GM12878 (cell line): ENCODE results near the gene CYP26B1. TPM values are rescaled to one million over a fixed set of nuclear protein-coding genes. Genes with fewer than 3 reads are reported as not detected.

ENCODE experiments used
- ATAC-seq: fragments of 200-7000 bp; cut with Tn5 transposase; 3 replicates; pipeline ENCODE4 v1.9.1; 2020; ENCODE audit warnings: mild to moderate bottlenecking, moderate library complexity
- BruUV-seq: library from RNA; stranded (reverse); fragments of 400-500 nt; replicated peaks from 2 replicates; lab custom pipeline; 2021; lab: Mats Ljungman, UMichigan
- CTCF ChIA-PET: fragments of 300-600 bp; sonication (Branson Sonifier 250); formaldehyde crosslinking; extraction: SDS; loops from one replicate; lab custom pipeline; 2021; ENCODE audit warnings: inconsistent platforms; lab: Yijun Ruan, JAX
- POLR2A ChIA-PET: fragments of 350-600 bp; formaldehyde crosslinking; extraction: SDS; loops from one replicate; lab custom pipeline; 2021; ENCODE audit warnings: inconsistent platforms; lab: Charles Lee
- RAD21 ChIA-PET: fragments of 300-600 bp; sonication (Branson Sonifier 250); formaldehyde crosslinking; loops from one replicate; lab custom pipeline; 2023; ENCODE audit warnings: antibody characterized with exemption; ENCODE audit not compliant: unreplicated experiment; lab: Charles Lee
- SMC1A ChIA-PET: fragments of 300-600 bp; sonication (Branson Sonifier 250); formaldehyde crosslinking; loops from one replicate; lab custom pipeline; 2023; ENCODE audit not compliant: unreplicated experiment, uncharacterized antibody; lab: Charles Lee
- DNase-seq: peaks from one replicate; pipeline ENCODE4 v3.0.0-alpha.2; 2011; ENCODE audit warnings: low read depth, low spot score
- FAIRE-seq: peaks from 3 replicates; lab custom pipeline; 2011; peaks lifted over from hg19 to GRCh38; lab: Jason Lieb, UNC
- H2AFZ ChIP-seq: 2 replicates; pipeline ENCODE4 v1.6.0; 2011; ENCODE audit warnings: low read depth, low read length, control low read depth; ENCODE audit not compliant: control insufficient read depth
- H3K27ac ChIP-seq: 2 replicates; pipeline ENCODE4 v1.5.1; 2011; ENCODE audit warnings: control low read depth; ENCODE audit not compliant: control insufficient read depth, insufficient read depth
- H3K27me3 ChIP-seq, 2 experiments: replicated peaks in 1 of 2; 2 replicates each; pipeline versions ENCODE4 v1.6.0 to v1.6.1; 2011; ENCODE audit warnings: low read length in 1 of 2; ENCODE audit not compliant: control insufficient read depth in 2 of 2, insufficient read depth in 2 of 2
- H3K36me3 ChIP-seq, 2 experiments: 2 replicates each; pipeline ENCODE4 v1.5.1; 2011; ENCODE audit warnings: low read length in 1 of 2; ENCODE audit not compliant: control insufficient read depth in 2 of 2, insufficient read depth in 2 of 2
- H3K4me1 ChIP-seq: 2 replicates; pipeline ENCODE4 v1.6.1; 2011; ENCODE audit warnings: mild to moderate bottlenecking, low read length, moderate library complexity, mixed read lengths; ENCODE audit not compliant: control insufficient read depth, insufficient read depth
- H3K4me2 ChIP-seq: 2 replicates; pipeline ENCODE4 v1.6.0; 2011; ENCODE audit warnings: control low read depth; ENCODE audit not compliant: control insufficient read depth, insufficient read depth
- H3K4me3 ChIP-seq: fragments of 200-600 bp; sonication (generic); 2 replicates; pipeline ENCODE4 v1.5.1; 2016
- H3K79me2 ChIP-seq: 2 replicates; pipeline ENCODE4 v1.6.0; 2011; ENCODE audit warnings: low read length; ENCODE audit not compliant: control insufficient read depth, insufficient read depth
- H3K9ac ChIP-seq: 2 replicates; pipeline ENCODE4 v1.8.0; 2011; ENCODE audit warnings: low read length, control low read depth, mixed read lengths; ENCODE audit not compliant: control insufficient read depth, insufficient read depth
- H3K9me3 ChIP-seq: replicated peaks from 3 replicates; pipeline ENCODE4 v1.5.1; 2011; ENCODE audit warnings: mild to moderate bottlenecking, low read length; ENCODE audit not compliant: control insufficient read depth, insufficient read depth
- H4K20me1 ChIP-seq: 2 replicates; pipeline ENCODE4 v1.6.0; 2011; ENCODE audit not compliant: control insufficient read depth, insufficient read depth
- ASH2L ChIP-seq: fragments of 300-600, 200-600 bp; sonication (generic); IDR thresholded peaks from 2 replicates; pipeline ENCODE4 v1.6.1; 2017; ENCODE audit warnings: low read depth, mild to moderate bottlenecking, borderline replicate concordance
- ATF2 ChIP-seq: IDR thresholded peaks from 2 replicates; pipeline ENCODE4 v1.6.1; 2012; ENCODE audit warnings: low read length, inconsistent platforms
- BACH1 ChIP-seq: fragments of 450-650 bp; IDR thresholded peaks from 2 replicates; pipeline ENCODE4 v1.6.1; 2017; ENCODE audit warnings: mild to moderate bottlenecking, borderline replicate concordance
- BRCA1 ChIP-seq: IDR thresholded peaks from 2 replicates; pipeline ENCODE4 v1.6.1; 2011; ENCODE audit warnings: low read depth, low read length, improper control_type of control experiment
- MXI1 ChIP-seq: fragments of 150-350 bp; IDR thresholded peaks from 2 replicates; pipeline ENCODE4 v1.6.1; 2011; ENCODE audit warnings: low read depth, mild to moderate bottlenecking, inconsistent platforms, low read length, improper control_type of control experiment
- NR2F1 ChIP-seq: fragments of 450-650 bp; conservative IDR thresholded peaks from 2 replicates; pipeline ENCODE4 v1.6.1; 2017; ENCODE audit warnings: mild to moderate bottlenecking
- POU2F2 ChIP-seq: IDR thresholded peaks from 3 replicates; pipeline ENCODE4 v1.6.1; 2011; ENCODE audit warnings: low read depth, mild to moderate bottlenecking, low read length, borderline replicate concordance
- RFX5 ChIP-seq: IDR thresholded peaks from 2 replicates; pipeline ENCODE4 v1.6.1; 2011; ENCODE audit warnings: low read depth, low read length, improper control_type of control experiment
- SP1 ChIP-seq: IDR thresholded peaks from one replicate; pipeline ENCODE4 v1.6.1; 2011; ENCODE audit warnings: low read depth, low read length
- STAT1 ChIP-seq: fragments of 450-650 bp; conservative IDR thresholded peaks from 2 replicates; pipeline ENCODE4 v1.6.1; 2014; ENCODE audit warnings: antibody characterized with exemption, mild to moderate bottlenecking
- TAF1 ChIP-seq: IDR thresholded peaks from 2 replicates; pipeline ENCODE4 v1.6.1; 2011; ENCODE audit warnings: mild to moderate bottlenecking, low read depth, low read length, borderline replicate concordance
- ZNF217 ChIP-seq: fragments of 450-650 bp; IDR thresholded peaks from 2 replicates; pipeline ENCODE4 v1.6.1; 2017; ENCODE audit warnings: antibody characterized with exemption, mild to moderate bottlenecking
- WGBS: methylation state at CpG from one replicate; pipeline ENCODE4 v1.1.6; 2016; ENCODE audit warnings: low lambda C conversion rate; ENCODE audit not compliant: insufficient replicate concordance, insufficient coverage; ENCODE audit errors: missing lambda C conversion rate; 5-methylcytosine and 5-hydroxymethylcytosine counted together
- in situ Hi-C: fragments of 300-500 bp; cut with MboI; formaldehyde crosslinking; loops from 9 replicates; pipeline ENCODE4 v1.14.3; 2018; ENCODE audit warnings: mixed read lengths
- intact Hi-C: fragments of 100-400 bp; cut with micrococcal nuclease; formaldehyde crosslinking; loops from one replicate; pipeline ENCODE4 v1.14.2; 2022; ENCODE audit not compliant: unreplicated experiment
- polyA plus RNA-seq, 11 experiments: library from polyadenylated mRNA; depleted of rRNA in 4 of 11; unstranded in 6 of 11; stranded (reverse) in 5 of 11; fragments of >200 nt; fragmentation: Nextera tagmentation in 4 of 11; fragmentation: Illumina TruSeq in 1 of 11; extraction: Ambion mirVana in 4 of 11; extraction: Trizol in 1 of 11; gene quantifications; 1 replicate in 1 of 11; 2 replicates in 10 of 11; pipeline versions ENCODE4 v1.2.1 to v1.2.3, GENCODE V29; 2011 to 2016; ENCODE audit warnings: inconsistent platforms in 2 of 11, missing spikeins in 2 of 11, low read depth in 1 of 11
- total RNA-seq, 4 experiments: library from RNA; depleted of rRNA in 3 of 4; stranded (reverse); fragments of >200 nt in 3 of 4; fragmentation: Illumina TruSeq in 1 of 4; extraction: Trizol in 1 of 4; gene quantifications; 2 replicates each; pipeline versions ENCODE4 v1.2.1 to v1.2.3, GENCODE V29; 2013 to 2021
- TF ChIP-seq, protein P1 (sequence below): fragments of 450-650 bp; IDR thresholded peaks from 2 replicates; pipeline ENCODE4 v1.6.1; 2016; ENCODE audit warnings: mild to moderate bottlenecking, moderate library complexity, borderline replicate concordance
- TF ChIP-seq, protein P2 (sequence below): fragments of 450-650 bp; IDR thresholded peaks from 2 replicates; pipeline ENCODE4 v1.6.1; 2017; ENCODE audit warnings: antibody characterized with exemption, mild to moderate bottlenecking, moderate library complexity
- TF ChIP-seq, protein P3 (sequence below): IDR thresholded peaks from 2 replicates; pipeline ENCODE4 v1.6.1; 2011; ENCODE audit warnings: mild to moderate bottlenecking, low read depth, low read length, moderate library complexity; ENCODE audit not compliant: insufficient replicate concordance

Gene CYP26B1
- total and polyA plus RNA-seq, 10 of the 15 experiments (the other 5 are each of a cell fraction or from before 2014, with no cell fraction given) = not detected

DNA sequence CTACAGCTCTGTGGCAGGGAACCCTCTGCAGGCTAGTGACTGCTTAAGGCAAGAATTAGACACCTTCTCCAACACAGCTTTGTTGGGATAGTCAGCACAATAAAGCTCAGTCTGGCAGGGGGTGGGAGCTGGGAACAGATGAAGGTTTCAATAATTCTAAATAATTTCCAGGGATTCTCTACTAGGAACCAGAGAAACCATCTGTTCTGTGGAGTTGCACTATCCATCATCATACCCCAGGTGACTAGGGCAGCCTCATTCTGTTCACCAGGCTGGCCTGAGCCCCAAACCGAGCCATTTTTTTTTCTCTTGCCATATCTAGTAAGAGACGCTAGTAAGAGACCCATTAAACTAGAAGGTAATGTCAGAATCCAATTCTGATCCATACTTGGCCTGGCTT lies 35.8 kb upstream of the CYP26B1 start:
- no peak overlapping the region for H3K4me2 ChIP-seq
- H3K4me3 ChIP-seq = no peak overlapping the region
- H3K79me2 ChIP-seq = no peaks in the 10 kb centered on the region
- H3K4me1 ChIP-seq = no peaks in the 10 kb centered on the region
- ATAC-seq (no peak), DNase-seq (no peak), FAIRE-seq (no peak)
- ChIA-PET RAD21 (no interaction called here), SMC1A (no interaction called here), POLR2A (no interaction called here), CTCF (no interaction called here)
- no peaks in the 10 kb centered on the region; the same call in 2 of the 3 replicates for H3K9me3 ChIP-seq
- BruUV-seq = no TSS peak
- 38% methylated on average over 2 of the region's 2 CpGs for WGBS
- H3K36me3 ChIP-seq = no peaks in the 10 kb centered on the region
- no peak overlapping the region for H3K27ac ChIP-seq
- H3K27me3 ChIP-seq = no peaks in the 10 kb centered on the region
- intact Hi-C loops = no loop called here
- H2AFZ ChIP-seq = no peak overlapping the region
- in situ Hi-C loops = no loop called here
- H4K20me1 ChIP-seq = no peaks in the 10 kb centered on the region
- no peak overlapping the region for H3K9ac ChIP-seq
- TF ChIP-seq TAF1 (no peak), NR2F1 (no peak), RFX5 (no peak), SP1 (no peak), BRCA1 (no peak), ZNF217 (no peak), STAT1 (no peak), ASH2L (no peak), BACH1 (no peak), MXI1 (no peak), POU2F2 (no peak), ATF2 (no peak)
- TF ChIP-seq, protein P1, sequence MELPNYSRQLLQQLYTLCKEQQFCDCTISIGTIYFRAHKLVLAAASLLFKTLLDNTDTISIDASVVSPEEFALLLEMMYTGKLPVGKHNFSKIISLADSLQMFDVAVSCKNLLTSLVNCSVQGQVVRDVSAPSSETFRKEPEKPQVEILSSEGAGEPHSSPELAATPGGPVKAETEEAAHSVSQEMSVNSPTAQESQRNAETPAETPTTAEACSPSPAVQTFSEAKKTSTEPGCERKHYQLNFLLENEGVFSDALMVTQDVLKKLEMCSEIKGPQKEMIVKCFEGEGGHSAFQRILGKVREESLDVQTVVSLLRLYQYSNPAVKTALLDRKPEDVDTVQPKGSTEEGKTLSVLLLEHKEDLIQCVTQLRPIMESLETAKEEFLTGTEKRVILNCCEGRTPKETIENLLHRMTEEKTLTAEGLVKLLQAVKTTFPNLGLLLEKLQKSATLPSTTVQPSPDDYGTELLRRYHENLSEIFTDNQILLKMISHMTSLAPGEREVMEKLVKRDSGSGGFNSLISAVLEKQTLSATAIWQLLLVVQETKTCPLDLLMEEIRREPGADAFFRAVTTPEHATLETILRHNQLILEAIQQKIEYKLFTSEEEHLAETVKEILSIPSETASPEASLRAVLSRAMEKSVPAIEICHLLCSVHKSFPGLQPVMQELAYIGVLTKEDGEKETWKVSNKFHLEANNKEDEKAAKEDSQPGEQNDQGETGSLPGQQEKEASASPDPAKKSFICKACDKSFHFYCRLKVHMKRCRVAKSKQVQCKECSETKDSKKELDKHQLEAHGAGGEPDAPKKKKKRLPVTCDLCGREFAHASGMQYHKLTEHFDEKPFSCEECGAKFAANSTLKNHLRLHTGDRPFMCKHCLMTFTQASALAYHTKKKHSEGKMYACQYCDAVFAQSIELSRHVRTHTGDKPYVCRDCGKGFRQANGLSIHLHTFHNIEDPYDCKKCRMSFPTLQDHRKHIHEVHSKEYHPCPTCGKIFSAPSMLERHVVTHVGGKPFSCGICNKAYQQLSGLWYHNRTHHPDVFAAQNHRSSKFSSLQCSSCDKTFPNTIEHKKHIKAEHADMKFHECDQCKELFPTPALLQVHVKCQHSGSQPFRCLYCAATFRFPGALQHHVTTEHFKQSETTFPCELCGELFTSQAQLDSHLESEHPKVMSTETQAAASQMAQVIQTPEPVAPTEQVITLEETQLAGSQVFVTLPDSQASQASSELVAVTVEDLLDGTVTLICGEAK = no peak
- TF ChIP-seq, protein P2, sequence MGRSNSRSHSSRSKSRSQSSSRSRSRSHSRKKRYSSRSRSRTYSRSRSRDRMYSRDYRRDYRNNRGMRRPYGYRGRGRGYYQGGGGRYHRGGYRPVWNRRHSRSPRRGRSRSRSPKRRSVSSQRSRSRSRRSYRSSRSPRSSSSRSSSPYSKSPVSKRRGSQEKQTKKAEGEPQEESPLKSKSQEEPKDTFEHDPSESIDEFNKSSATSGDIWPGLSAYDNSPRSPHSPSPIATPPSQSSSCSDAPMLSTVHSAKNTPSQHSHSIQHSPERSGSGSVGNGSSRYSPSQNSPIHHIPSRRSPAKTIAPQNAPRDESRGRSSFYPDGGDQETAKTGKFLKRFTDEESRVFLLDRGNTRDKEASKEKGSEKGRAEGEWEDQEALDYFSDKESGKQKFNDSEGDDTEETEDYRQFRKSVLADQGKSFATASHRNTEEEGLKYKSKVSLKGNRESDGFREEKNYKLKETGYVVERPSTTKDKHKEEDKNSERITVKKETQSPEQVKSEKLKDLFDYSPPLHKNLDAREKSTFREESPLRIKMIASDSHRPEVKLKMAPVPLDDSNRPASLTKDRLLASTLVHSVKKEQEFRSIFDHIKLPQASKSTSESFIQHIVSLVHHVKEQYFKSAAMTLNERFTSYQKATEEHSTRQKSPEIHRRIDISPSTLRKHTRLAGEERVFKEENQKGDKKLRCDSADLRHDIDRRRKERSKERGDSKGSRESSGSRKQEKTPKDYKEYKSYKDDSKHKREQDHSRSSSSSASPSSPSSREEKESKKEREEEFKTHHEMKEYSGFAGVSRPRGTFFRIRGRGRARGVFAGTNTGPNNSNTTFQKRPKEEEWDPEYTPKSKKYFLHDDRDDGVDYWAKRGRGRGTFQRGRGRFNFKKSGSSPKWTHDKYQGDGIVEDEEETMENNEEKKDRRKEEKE = no peak
- TF ChIP-seq, protein P3, sequence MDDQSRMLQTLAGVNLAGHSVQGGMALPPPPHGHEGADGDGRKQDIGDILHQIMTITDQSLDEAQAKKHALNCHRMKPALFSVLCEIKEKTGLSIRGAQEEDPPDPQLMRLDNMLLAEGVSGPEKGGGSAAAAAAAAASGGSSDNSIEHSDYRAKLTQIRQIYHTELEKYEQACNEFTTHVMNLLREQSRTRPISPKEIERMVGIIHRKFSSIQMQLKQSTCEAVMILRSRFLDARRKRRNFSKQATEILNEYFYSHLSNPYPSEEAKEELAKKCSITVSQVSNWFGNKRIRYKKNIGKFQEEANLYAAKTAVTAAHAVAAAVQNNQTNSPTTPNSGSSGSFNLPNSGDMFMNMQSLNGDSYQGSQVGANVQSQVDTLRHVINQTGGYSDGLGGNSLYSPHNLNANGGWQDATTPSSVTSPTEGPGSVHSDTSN = no peak
